ENCODE measurements around the gene PTPRZ1. TPM values are rescaled to one million over a fixed set of nuclear protein-coding genes. Genes with fewer than 3 reads are reported as not detected.

Gene PTPRZ1
- total RNA-seq, 1 experiment from 2014 or later = 0.37 TPM

DNA sequence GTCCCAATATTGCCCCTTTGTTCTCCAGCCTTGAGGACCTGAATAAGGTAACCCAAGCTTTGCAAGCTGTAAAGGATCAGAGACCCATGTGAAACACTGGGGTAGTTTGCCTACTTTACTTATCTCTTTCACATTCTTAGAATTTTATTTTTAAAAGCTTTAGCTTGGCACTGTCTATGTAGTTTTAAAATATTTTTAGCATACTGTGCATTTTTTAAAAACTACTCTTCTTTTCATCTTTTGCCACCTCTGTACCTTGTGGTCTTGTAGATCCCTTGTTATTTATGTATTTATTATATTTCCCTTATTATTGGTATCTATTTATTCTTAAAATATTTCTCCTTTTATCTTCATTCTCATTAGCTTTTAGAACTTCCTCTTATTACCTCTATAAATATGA is 12.0 kb upstream of the PTPRZ1 start:
- H3K4me1 ChIP-seq (replicated peaks; ENCODE audit: insufficient read depth) = no peaks in the 10 kb centered on the region
- no TSS peak for BruUV-seq (replicated peaks)
- no peak overlapping the region for H3K4me3 ChIP-seq
- H4K20me1 ChIP-seq (ENCODE audit: insufficient read depth) = no peaks in the 10 kb centered on the region
- no peaks in the 10 kb centered on the region for H3K79me2 ChIP-seq (ENCODE audit: low read depth)
- H3K9me2 ChIP-seq (ENCODE audit: insufficient read depth) = no peaks in the 10 kb centered on the region
- no peaks in the 10 kb centered on the region for H3F3A ChIP-seq (ENCODE audit: insufficient read depth, low read depth)
- H3K27me3 ChIP-seq (ENCODE audit: insufficient read depth, low read depth) = no peaks in the 10 kb centered on the region
- no peaks in the 10 kb centered on the region for H3K9me3 ChIP-seq (ENCODE audit: insufficient read depth, low read depth)
- TF ChIP-seq, protein P1, sequence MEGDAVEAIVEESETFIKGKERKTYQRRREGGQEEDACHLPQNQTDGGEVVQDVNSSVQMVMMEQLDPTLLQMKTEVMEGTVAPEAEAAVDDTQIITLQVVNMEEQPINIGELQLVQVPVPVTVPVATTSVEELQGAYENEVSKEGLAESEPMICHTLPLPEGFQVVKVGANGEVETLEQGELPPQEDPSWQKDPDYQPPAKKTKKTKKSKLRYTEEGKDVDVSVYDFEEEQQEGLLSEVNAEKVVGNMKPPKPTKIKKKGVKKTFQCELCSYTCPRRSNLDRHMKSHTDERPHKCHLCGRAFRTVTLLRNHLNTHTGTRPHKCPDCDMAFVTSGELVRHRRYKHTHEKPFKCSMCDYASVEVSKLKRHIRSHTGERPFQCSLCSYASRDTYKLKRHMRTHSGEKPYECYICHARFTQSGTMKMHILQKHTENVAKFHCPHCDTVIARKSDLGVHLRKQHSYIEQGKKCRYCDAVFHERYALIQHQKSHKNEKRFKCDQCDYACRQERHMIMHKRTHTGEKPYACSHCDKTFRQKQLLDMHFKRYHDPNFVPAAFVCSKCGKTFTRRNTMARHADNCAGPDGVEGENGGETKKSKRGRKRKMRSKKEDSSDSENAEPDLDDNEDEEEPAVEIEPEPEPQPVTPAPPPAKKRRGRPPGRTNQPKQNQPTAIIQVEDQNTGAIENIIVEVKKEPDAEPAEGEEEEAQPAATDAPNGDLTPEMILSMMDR (conservative IDR thresholded peaks at IDR 0.05) = no peak
- TF ChIP-seq EZH2 (IDR thresholded peaks at IDR 0.05; ENCODE audit: low read depth) = no peak
- no peak overlapping the region for H2AFZ ChIP-seq
- no peak overlapping the region for H3K4me2 ChIP-seq
- ChIA-PET CTCF (no interaction called here), POLR2A (ENCODE audit: unreplicated experiment) (no interaction called here)
- no peaks in the 10 kb centered on the region for H3K36me3 ChIP-seq (ENCODE audit: low read depth)
- no peak for DNase-seq
- intact Hi-C loops (cut with micrococcal nuclease; ENCODE audit: unreplicated experiment) = no loop called here
- no peak overlapping the region for H3K27ac ChIP-seq

DNA sequence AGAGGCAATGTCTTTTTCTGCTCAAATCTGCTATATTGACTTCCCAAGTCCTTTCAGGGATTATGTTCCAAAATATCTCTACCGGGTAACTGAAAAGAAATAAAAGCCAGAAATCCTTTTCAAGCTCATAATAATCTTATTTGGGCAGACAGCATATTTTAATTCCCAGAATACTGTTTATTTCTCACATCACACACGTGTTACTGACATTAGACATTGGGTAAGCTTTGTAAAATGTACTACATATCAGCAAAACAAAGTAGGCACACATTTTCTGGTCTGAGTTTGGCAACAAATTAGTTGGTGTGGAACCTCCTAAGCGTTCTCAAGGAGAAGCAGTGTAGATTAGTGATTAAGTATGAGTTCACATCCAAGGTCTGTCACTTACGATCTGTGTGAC is 10.4 kb upstream of the PTPRZ1 start:
- TF ChIP-seq, protein P1 (conservative IDR thresholded peaks at IDR 0.05) = no peak
- TF ChIP-seq EZH2 (IDR thresholded peaks at IDR 0.05; ENCODE audit: low read depth) = no peak
- no peaks in the 10 kb centered on the region for H4K20me1 ChIP-seq (ENCODE audit: insufficient read depth)
- no peak overlapping the region for H3K4me3 ChIP-seq
- no peaks in the 10 kb centered on the region for H3K4me1 ChIP-seq (replicated peaks; ENCODE audit: insufficient read depth)
- no peaks in the 10 kb centered on the region for H3K9me2 ChIP-seq (ENCODE audit: insufficient read depth)
- H3K4me2 ChIP-seq = no peak overlapping the region
- BruUV-seq (replicated peaks) = no TSS peak
- no peak overlapping the region for H2AFZ ChIP-seq
- H3K27me3 ChIP-seq (ENCODE audit: insufficient read depth, low read depth) = no peaks in the 10 kb centered on the region
- no peak for DNase-seq
- no peak overlapping the region for H3K27ac ChIP-seq
- POLR2A ChIA-PET (ENCODE audit: unreplicated experiment) = no interaction called here
- intact Hi-C loops (cut with micrococcal nuclease; ENCODE audit: unreplicated experiment) = no loop called here
- no peaks in the 10 kb centered on the region for H3K36me3 ChIP-seq (ENCODE audit: low read depth)
- H3K9me3 ChIP-seq (ENCODE audit: insufficient read depth, low read depth) = no peaks in the 10 kb centered on the region
- CTCF ChIA-PET = no interaction called here
- no peaks in the 10 kb centered on the region for H3K79me2 ChIP-seq (ENCODE audit: low read depth)
- H3F3A ChIP-seq (ENCODE audit: insufficient read depth, low read depth) = no peaks in the 10 kb centered on the region

DNA sequence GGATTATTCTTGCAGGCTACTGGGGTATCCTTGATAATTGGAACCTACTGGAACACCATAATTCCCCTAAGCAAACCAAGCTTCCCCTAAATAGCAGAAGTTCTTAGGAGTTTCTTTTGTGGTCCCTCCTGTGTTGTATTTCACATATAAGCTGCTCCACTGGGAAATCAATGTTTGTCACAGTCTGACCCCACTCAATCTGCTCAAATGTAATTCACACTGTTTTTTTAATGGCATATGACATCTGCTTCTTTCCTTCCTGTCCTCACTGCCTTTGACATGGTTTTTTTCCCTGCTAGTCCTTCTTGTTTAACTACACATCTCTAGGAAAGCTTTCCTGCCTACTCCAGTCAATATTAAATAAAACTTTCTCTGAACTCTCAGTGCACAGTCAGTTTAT is 1.8 kb upstream of the PTPRZ1 start:
- Histone ChIP-seq H3K4me1 (replicated peaks; ENCODE audit: insufficient read depth) (no peaks in the 10 kb centered on the region), H2AFZ (no peak overlapping the region), H3K4me3 (no peak overlapping the region), H3K27me3 (ENCODE audit: insufficient read depth, low read depth) (peaks cover 27% of the 10 kb centered on the region; the same call in 1 of the 2 replicates), H3K9me2 (ENCODE audit: insufficient read depth) (no peaks in the 10 kb centered on the region), H3F3A (ENCODE audit: insufficient read depth, low read depth) (no peaks in the 10 kb centered on the region), H4K20me1 (ENCODE audit: insufficient read depth) (no peaks in the 10 kb centered on the region), H3K36me3 (ENCODE audit: low read depth) (no peaks in the 10 kb centered on the region), H3K9me3 (ENCODE audit: insufficient read depth, low read depth) (no peaks in the 10 kb centered on the region), H3K27ac (no peak overlapping the region), H3K79me2 (ENCODE audit: low read depth) (no peaks in the 10 kb centered on the region), H3K4me2 (no peak overlapping the region)
- intact Hi-C loops (cut with micrococcal nuclease; ENCODE audit: unreplicated experiment) = no loop called here
- ChIA-PET POLR2A (ENCODE audit: unreplicated experiment) (no interaction called here), CTCF (no interaction called here)
- no TSS peak for BruUV-seq (replicated peaks)
- DNase-seq = no peak
- TF ChIP-seq, protein P1 (conservative IDR thresholded peaks at IDR 0.05) = no peak
- no peak for TF ChIP-seq EZH2 (IDR thresholded peaks at IDR 0.05; ENCODE audit: low read depth)
